C1 segment of cervical spinal cord (tissue), 14 donors: Measurements from ENCODE around the gene DCBLD1.

Experiments
- DNase-seq, 14 donors: peaks; one replicate each; lab custom pipeline; 2025; lab: John Stamatoyannopoulos, UW

The DCBLD1 gene

DNA sequence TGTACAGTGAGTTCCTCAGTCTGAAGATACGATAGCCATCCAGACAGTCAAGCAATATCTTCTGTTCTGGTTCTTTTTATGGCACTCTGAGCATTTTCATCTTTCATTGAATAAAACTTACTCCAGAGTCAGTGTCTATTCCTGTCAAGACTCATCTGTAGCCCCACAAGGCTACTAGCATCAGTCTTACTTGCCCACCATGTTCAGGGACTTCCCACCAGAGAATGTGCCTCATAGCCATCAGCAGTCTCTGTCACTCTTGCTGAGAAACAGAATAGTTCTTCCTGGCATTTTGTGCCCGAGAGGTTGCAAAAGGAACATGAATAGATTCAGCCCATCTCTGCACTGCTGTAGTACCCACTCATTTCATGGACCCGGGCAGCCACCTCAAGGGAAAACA, 12.7 kb upstream of the DCBLD1 start:
- no peak for DNase-seq

DNA sequence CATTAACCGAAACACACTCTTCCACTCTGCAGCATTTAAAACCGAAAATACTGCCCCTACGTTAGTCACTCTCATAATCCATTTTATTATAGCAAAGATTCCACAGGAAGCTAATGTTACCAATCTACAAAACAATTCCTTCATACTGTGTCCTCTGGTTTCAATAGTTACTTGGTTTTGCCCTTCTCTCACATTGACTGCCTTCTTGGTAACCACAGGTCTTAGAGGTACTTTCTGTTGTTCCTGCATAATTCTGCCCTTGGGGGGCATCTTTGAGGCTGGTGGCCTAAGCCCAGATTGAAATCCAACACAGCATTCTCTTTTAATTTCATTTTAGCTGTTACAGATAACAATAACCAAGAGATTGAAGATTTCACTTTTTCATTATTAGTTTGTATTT, 9.8 kb upstream of the DCBLD1 start:
- DNase-seq, result no peak

DNA sequence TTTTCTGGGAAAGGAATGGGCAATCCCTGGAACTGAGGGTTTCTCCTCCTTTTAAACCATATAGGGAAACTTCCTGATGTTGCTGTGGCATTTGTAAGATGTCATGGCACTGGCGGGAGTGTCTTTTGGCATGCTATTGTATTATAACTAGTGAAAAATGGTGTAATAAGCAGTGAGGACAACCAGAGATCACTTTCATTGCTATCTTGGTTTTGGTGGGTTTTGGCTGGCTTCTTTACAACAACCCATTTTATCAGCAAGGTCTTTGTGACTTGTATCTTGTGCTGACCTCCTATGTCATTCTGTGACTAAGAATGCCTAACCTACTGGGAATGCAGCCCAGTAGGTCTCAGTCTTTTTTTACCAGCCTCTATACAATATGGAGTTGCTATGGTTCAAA, 9.1 kb upstream of the DCBLD1 start:
- no peak for DNase-seq

DNA sequence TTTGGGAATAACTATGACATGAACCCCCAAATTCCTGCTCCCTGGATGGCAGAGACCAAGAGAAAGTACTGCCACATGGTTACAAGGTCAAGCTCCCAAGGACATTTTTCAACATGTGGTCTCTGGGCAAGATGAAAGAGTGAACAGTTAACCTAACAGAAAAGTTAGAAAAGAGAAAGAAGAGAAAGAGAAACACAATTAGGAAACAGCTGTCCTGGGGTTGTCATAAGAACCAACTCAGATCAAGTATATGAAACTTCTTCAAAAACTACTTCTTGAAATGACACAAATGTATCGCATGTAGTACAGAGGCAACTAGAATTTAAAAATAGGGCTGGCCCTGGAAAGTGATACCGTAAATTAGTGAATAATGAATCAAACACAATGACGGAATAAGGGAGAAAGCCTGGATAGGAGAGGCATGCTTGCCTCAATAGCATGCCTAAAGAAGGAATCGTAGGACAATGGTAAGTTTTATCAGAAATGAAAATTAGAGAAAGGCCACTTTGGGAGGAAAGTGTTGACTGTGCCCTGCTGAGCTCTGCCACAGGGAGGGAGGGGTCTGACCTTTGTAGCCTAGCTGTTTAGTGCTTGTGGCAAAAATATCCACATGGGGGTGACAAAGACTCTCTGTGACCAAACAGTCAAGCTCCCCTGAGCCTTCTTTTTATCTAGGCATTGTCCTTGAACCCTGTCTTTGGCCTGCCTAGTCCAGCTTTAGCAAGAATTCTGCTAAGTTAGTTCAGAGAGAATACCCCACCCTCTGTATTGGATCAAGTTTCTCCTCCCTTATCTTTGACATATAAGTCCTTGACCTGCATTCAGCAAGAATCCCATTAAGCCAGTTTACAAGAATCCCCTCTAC, 4.3 kb upstream of the DCBLD1 start:
- DNase-seq, result peak in 5 of 14 donors; percentile 0 to 6 (median 2)

DNA sequence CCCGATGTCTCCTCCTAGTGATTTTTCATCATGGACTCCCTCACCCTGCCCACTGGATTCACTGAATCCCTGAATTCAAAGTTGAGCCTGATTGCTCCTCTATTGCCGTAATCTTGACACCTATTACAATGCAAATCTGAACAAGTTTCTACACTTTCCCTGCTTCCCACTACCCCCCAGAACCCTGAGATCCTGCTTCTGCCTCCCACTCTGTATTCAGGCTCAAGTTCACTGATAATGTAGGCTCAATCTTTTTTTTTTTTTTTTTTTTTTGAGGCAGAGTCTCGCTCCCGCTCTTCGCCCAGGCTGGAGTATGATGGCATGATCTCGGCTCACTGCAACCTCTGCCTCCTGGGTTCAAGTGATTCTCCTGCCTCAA, 3.6 kb upstream of the DCBLD1 start:
- DNase-seq, result no peak

DNA sequence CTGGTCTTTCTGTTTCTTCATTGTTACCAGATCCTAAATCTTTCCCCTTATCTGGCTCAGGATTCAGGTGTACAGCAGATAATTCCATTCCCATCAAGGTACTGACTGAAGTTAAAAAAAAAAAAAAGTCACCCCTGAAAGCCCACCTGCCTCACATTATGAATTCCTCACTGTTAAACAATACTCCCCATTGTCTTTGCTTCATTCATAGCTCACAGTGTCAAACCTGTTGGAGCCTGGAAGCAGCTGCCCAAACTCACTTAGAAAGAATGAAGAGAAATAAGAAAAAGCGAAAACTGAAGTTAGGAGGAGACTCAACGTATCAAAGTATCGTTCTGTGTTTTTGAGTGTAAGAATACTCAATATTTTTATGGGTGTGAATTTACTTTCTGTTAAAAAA, 1.8 kb upstream of the DCBLD1 start:
- no peak for DNase-seq

DNA sequence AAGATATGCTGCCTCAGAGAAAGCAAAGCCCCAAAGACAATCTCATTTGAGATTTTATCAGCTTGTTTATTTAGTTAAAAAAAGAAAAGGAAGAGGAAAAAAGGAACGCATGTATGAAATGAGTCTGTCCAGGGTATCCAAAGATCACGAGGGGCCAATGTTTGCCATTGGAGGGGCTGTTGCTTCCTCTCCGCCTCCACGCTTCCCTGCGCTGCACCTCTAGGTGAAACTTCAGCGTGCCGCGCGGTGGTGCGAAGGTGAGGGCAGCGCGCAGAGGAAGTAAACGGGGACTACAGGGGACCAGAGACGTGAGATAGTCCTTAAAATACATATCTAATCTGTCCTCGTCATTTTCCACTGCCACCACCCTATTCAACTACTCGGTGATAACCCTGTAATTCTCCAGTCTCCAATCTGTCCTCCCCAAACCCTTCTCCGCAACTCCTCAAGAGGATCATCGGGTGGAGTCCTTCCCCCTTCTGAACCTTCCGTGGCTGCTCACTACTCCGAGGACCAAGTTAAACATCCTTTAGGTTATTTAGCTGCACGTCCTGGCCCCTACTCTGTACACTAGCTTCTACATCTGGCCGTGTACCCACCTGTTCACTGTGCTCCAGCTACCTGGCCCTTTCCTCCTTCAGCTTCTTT, 1.1 kb upstream of the DCBLD1 start:
- peak in 2 of 14 donors; percentile 8 to 21 for DNase-seq

DNA sequence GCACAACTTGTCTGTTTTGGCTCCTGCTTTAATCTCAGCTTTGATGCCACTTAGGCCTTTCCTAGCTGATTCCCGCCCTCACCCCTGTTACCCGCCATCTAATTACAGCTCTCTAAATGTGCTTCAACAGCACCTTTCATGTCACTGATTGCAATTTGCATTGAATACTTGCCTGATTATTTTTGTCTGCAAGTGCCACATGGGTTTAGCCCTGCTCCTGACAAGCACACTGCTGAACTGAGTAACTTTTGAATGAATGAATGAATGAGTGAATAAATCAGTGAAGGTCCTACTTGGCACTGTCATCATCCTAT, 591 bp upstream of the DCBLD1 start:
- peak in 2 of 14 donors; percentile 20 to 41 for DNase-seq

DNA sequence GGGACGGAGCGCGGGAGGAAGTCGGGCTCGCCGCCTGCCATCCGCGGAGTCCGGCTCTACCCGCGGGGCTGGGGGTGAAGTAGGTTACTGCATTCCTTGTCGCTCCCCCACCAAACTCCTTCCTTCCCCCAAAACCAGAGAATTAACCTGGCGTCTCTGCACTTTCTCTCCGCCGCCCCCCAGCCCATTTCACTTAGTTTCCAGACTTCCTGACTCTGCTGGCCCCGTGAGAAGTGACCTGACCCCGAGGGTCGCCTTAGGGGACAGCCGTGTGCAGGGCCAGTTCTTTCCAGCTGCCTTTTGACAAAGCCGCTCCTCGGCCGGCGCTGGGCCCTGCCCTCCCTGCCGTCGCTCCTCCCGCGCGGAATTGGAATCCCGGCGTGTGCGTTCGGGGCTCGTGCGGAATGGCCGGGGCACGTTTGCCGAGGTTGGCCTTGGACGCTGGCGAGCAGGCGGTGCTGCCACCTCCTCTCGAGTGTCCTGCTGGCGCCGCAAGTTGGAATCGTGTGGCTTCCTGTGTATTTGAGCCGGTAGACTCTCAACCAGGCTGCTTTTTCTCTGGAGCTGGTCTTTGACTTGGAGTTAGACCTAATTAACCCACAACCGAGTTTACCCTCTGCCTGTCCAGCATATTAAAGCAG, 650 bp downstream of the DCBLD1 start:
- DNase-seq, result peak in 9 of 14 donors; percentile 21 to 67 (median 42)

DNA sequence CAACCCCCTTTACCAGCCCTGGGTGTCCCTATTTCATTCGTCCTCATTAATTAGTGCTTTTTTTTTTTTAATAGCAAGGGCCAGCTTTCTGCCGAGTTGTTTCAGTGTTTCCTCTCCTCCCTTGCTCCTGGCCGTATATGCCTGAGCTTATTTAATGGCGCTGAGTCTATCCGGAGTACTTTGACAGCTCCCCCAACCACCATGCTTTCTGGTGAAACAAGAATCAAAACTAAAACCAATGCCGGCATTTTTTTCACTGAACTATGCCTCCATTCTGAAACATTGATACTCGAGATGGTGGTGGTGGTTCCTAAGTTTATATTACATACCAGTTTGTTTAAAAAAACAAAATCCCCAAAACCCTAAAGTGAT, 1.2 kb downstream of the DCBLD1 start:
- peak in 1 of 14 donors; percentile 35 for DNase-seq

DNA sequence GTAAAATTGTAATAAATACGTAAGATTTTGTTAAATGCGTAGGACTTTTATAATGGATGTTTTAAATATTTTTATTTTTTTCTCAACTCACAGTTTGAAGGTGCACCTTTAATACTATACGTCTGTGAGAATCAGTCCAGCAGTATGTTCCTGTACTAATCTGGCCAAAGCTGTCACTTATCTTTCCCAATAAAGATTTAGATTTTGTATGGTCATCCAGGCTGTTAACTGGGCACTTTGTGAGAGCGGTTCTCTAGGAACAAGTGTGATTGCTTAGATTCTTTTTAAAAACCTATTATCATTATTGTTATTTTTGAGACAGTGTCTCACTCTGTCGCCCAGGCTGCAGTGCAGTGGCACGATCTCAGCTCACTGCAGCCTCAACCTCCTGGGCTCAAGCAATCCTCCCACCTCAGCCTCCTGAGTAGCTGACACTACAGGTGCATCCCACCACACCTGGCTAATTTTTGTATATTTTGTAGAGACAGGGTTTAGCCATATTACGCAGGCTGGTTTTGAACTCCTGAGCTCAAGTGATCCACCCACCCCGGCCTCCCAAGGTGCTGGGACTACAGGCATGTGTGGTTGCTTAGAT, 1.7 kb downstream of the DCBLD1 start:
- DNase-seq, result no peak

DNA sequence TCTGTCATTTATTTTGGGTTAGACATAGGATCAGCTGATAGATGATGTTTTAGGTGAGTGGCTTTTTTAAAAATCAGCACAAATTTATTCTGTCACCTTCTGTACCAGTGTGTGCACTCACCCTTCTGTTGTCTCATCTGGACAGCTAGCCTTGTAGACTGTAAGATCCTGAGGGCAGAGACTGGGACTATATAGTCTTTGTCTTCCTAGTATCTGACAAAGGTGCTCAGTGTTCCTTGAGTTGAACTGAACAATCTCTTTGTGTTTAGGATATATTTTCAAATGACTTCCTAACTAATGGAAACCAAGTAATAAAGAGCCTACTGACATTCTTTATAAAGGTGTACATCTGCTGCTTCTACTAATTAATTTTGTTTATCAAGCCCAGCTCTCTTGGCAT, 3.0 kb downstream of the DCBLD1 start:
- DNase-seq, result no peak

DNA sequence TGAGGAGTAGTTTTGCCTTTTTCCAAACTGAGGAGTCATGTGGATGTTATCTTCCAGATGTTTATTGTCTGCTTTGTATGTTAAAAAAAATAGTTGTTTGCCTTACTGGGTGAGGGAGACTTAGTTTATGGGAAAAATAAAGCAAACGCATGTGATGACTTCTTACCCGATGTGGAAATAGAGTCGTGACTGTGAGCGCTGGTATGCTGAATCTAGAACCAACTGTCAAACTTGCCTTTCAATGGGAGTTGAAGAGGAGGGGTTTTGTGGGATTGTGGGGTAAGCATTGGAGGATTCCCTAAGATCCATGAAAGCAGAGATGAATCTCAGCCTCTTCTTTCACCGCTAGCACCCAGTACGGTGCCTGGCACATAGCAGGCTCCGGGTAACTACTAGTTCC, 5.3 kb downstream of the DCBLD1 start:
- no peak for DNase-seq

DNA sequence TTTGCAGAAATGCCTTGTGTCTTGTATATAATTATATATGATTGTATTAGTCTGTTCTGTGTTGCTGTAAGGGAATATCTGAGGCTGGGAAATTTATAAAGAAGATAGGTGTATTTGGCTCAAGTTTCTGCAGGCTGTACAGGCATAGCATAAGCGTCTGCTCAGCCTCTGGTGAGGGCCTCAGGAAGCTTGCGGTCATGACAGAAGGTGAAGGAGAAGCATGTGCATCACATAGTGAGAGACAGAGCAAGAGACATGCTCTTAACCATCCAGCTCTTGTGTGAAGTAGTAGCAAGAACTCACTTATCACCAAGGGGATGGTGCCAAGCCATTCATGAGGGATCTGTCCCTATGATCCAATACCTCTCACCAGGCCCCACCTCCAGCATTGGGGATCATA, 6.5 kb downstream of the DCBLD1 start:
- no peak for DNase-seq

DNA sequence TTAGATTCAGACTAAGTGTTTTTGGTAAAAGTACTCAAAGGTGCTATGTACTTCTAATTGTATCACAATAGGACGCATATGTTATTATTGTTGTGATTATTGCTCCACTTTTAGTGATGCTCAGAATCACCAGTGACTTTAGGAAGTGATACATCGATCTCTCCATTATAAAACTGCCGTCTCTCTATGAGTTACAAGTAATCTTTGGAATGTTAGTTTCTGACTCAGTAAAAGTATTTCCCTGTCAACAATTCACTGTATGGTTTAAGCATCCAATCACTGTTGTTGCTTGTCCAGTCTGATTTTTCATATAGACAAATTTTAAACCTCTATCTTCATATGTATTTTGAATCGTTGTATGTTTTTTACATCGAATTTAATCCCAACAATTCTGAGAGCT, 9.4 kb downstream of the DCBLD1 start:
- DNase-seq, result no peak

DNA sequence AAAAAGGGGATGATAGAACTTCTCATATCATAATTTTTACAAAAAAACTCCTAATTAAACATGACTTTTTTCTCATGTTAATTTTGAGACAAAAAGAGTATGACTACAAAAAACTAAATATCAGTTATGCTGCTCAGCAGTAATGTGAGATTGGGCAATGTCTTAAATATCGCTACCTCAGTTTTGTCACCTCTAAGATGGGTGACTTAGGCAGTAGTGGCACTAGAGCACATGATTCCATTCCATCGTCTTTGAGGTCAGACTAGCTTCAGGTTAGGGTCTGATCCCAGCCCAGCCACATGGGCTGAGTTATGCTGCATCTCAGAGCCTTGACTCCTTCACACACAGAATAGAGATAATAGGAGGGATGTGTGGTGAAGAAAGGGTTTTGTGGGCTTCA, 11.0 kb downstream of the DCBLD1 start:
- no peak for DNase-seq

DNA sequence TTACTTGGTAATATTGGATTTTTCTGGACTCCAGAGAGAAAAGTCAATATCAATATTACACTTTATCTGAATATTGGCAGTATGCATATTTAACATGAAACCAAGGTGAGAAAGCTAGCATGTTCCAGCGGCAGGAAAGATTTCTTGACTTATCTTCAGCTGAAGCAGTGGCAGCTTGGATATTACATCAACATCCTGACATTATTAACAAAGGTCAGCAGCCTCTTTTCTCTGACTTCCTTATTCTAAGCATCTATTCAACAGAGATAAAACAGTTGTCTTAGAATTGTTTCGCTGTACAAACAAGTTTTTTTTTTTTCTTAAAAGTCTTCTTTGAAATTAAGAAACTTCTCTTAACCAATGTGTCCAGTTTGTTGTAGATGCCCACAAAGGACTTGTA, 11.8 kb downstream of the DCBLD1 start:
- no peak for DNase-seq

DNA sequence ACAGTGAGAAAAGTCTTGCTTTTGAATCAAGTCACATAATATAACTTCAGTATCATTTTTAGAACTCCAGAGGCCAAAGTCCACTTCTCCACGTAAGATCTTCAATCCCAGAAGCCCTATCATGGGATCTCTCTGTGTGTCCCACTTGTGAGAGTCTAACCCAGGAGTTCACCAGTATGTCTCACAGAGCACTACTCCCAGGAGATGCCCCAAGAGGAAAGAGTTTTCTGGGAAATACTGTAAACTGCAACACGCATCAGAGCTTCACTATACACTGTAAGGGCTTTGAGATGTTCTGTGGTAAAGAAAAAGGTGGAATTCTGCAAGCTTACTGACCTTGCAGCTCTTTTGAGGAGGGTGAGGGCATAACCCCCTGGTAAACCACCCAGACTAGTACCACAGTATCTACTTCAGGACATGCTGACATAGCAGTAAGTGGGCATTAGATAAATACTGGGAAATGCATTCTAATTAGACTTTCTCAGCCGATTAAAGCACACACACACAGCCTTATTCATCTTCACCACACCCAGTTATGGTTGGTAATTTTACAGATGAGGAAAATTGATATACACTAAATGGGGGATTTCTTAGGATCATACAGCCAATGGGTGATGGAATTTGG, 12.3 kb downstream of the DCBLD1 start:
- DNase-seq, result no peak

DNA sequence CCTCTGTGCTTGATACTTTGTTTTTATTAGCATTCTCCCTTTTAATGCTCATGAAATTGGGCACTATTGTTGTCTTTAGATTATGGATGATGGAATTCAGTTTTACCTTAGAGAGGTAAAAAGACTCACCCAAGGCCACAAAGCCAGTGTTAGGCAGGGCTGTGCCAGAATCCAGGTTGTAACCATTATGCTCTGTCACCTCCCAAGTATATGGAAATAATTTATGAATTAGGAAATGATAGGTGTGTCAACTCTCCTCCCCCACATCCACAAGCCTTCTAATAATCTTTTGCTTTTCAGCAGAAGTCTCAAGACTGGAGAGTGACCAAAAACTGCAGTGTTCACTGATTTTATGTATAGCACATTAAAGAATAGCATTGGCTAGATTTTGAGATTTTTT, 13.0 kb downstream of the DCBLD1 start:
- no peak for DNase-seq

DNA sequence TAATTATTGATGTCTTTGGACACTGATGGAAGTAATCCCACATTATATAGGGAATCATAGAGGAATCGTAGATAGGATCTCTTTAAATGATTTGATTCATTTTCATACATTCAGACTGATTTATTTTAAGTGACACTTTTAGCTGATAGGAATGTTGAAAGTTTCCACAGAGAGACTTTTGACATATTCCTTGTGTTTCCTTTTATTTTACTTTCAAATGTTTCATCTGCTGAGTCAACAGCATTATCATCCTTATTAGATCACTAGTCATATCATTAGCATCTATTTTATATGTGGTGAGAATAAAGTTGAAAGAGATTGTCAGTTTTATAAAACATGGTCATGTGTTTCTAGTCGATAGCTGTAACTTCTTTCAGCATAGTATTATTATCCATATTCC, 13.4 kb downstream of the DCBLD1 start:
- no peak for DNase-seq

DNA sequence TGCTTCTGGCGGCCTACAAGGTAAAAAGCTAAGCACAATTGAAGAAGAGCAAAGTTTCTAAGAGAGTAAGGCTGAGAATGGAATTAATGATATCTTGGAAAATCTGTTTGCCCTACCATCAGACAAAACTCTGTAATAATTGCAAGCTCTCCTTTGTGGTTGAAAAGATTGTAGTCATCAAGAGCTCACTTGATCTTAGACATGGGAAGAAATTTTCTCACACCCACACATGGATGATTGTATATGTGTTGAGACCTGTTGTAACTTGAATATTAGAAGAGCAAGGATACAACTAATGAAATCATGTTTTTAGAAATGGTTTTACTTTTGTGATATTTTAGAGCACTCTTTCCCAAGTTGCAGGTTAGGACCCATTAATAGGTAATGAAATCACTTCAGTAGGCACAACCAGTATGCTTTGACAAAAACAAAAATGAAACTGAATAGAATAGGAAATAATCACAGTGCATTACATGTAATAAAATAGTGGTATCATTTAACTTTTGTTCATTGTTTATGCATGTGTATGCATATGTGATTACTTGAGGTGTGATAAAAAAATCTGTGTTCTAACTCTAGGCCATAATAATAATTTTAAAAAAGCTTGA, 14.0 kb downstream of the DCBLD1 start:
- no peak for DNase-seq

DNA sequence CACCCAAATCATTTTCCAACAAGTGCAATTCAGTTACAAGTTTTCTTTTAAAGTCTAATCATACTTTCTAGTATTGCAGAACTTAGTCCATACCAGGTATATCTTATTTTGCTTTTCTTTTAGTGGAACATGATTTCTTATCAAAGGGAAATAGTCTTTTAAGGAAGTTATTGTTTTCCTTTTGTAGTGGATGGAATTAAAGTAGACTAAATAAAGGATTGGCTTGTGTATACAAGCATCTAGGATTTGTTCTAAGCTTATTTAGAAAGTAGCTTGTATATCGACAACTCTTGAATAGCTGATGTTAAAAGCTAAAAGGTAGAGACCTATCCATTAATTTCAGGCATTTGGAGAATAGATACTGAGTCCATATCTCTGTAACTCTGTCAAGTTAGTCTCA, 14.8 kb downstream of the DCBLD1 start:
- DNase-seq, result no peak
